ENCODE results near the gene SPATA19. TPM values are rescaled to one million over a fixed set of nuclear protein-coding genes. Genes with fewer than 3 reads are reported as not detected.

The SPATA19 gene
- total RNA-seq, 4 donors from 2014 or later = not detected

- no peaks in the 10 kb centered on the region for H3K9me3 ChIP-seq
- no peak overlapping the region for H3K4me3 ChIP-seq
- H3K36me3 ChIP-seq = no peaks in the 10 kb centered on the region
- no peaks in the 10 kb centered on the region for H3K27me3 ChIP-seq
- in situ Hi-C loops (cut with MboI; ENCODE audit: low sequenced_read_pairs in 4 of 4) (no loop called here), intact Hi-C loops (cut with DNase I; ENCODE audit: low total_unique reads) (no loop called here)
- DNase-seq (no peak), ATAC-seq (no peak)
- no peak overlapping the region for H3K27ac ChIP-seq
- TF ChIP-seq POLR2A (IDR thresholded peaks at IDR 0.05) = no peak
- TF ChIP-seq, protein P1, sequence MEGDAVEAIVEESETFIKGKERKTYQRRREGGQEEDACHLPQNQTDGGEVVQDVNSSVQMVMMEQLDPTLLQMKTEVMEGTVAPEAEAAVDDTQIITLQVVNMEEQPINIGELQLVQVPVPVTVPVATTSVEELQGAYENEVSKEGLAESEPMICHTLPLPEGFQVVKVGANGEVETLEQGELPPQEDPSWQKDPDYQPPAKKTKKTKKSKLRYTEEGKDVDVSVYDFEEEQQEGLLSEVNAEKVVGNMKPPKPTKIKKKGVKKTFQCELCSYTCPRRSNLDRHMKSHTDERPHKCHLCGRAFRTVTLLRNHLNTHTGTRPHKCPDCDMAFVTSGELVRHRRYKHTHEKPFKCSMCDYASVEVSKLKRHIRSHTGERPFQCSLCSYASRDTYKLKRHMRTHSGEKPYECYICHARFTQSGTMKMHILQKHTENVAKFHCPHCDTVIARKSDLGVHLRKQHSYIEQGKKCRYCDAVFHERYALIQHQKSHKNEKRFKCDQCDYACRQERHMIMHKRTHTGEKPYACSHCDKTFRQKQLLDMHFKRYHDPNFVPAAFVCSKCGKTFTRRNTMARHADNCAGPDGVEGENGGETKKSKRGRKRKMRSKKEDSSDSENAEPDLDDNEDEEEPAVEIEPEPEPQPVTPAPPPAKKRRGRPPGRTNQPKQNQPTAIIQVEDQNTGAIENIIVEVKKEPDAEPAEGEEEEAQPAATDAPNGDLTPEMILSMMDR (IDR thresholded peaks at IDR 0.05 in 4 of 5, conservative IDR thresholded peaks at IDR 0.05 in 1 of 5) = no peak
- H3K4me1 ChIP-seq = no peaks in the 10 kb centered on the region
These were observed 26.2 kb downstream of the SPATA19 start for GRCh38 chr11:133819114-133819513.

GRCh38 chr11:133818302-133818701 lies 27.0 kb downstream of the SPATA19 start:
- ATAC-seq (no peak), DNase-seq (no peak)
- in situ Hi-C loops (cut with MboI; ENCODE audit: low sequenced_read_pairs in 4 of 4) (no loop called here), intact Hi-C loops (cut with DNase I; ENCODE audit: low total_unique reads) (no loop called here)
- Histone ChIP-seq H3K36me3 (no peaks in the 10 kb centered on the region), H3K4me3 (no peak overlapping the region), H3K27ac (no peak overlapping the region), H3K9me3 (no peaks in the 10 kb centered on the region), H3K27me3 (no peaks in the 10 kb centered on the region), H3K4me1 (no peaks in the 10 kb centered on the region)
- TF ChIP-seq, protein P1 (IDR thresholded peaks at IDR 0.05 in 4 of 5, conservative IDR thresholded peaks at IDR 0.05 in 1 of 5) = no peak
- no peak for TF ChIP-seq POLR2A (IDR thresholded peaks at IDR 0.05)

DNA sequence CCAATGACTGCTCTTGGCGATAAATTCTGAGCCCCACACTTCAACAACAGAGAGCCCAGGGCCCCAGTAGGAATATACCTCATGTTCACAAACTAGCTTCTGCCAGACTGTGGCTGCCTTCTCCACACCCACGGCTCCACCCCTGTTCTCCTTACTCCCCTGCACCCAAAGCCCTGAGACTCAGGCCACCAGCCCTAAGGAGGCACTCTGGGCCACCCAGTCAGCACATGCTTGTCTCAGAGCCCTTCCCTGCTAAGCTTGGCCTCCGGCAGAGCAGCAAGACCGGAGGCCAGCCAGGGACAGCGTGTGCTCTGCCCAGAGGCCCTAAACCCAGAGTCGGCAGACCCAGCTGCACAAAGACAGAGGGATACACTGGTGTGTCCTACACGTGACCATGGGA lies 27.9 kb downstream of the SPATA19 start:
- no peak for TF ChIP-seq POLR2A (IDR thresholded peaks at IDR 0.05)
- TF ChIP-seq, protein P1 (IDR thresholded peaks at IDR 0.05 in 4 of 5, conservative IDR thresholded peaks at IDR 0.05 in 1 of 5) = no peak
- H3K4me3 ChIP-seq = no peak overlapping the region
- ATAC-seq (no peak), DNase-seq (no peak)
- H3K27me3 ChIP-seq = no peaks in the 10 kb centered on the region
- in situ Hi-C loops (cut with MboI; ENCODE audit: low sequenced_read_pairs in 4 of 4) (no loop called here), intact Hi-C loops (cut with DNase I; ENCODE audit: low total_unique reads) (no loop called here)
- no peaks in the 10 kb centered on the region for H3K4me1 ChIP-seq
- no peak overlapping the region for H3K27ac ChIP-seq
- no peaks in the 10 kb centered on the region for H3K36me3 ChIP-seq
- no peaks in the 10 kb centered on the region for H3K9me3 ChIP-seq

- TF ChIP-seq, protein P1 (IDR thresholded peaks at IDR 0.05 in 4 of 5, conservative IDR thresholded peaks at IDR 0.05 in 1 of 5) = no peak
- TF ChIP-seq POLR2A (IDR thresholded peaks at IDR 0.05) = no peak
- H3K27ac ChIP-seq = no peak overlapping the region
- no peaks in the 10 kb centered on the region for H3K36me3 ChIP-seq
- intact Hi-C loops (cut with DNase I; ENCODE audit: low total_unique reads) = no loop called here
- no peaks in the 10 kb centered on the region for H3K4me1 ChIP-seq
- no peak for DNase-seq
- H3K4me3 ChIP-seq = no peak overlapping the region
- no peaks in the 10 kb centered on the region for H3K27me3 ChIP-seq
- no peaks in the 10 kb centered on the region for H3K9me3 ChIP-seq
- no peak for ATAC-seq
- in situ Hi-C loops (cut with MboI; ENCODE audit: low sequenced_read_pairs in 4 of 4) = no loop called here
These were observed 29.0 kb downstream of the SPATA19 start for GRCh38 chr11:133816146-133816870.

DNA sequence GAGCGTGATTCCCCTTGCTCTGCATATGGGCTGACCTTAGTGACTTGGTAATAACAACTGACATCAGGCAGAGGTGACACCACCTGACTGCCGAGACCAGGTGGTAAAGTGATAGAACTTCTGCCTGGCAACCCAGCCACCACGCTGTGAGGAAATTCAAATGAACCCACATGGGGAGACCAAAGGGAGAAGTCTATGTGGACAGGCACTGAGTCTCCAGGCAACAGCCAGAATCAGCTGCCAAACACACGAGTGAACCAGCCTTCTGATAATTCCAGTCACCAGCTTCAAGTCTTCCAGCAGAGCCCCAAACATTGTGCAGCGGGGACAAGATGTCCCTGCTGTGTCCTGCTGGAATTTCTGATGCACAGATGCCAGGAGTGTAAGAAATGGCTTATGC lies 29.7 kb downstream of the SPATA19 start:
- no peaks in the 10 kb centered on the region for H3K27me3 ChIP-seq
- H3K36me3 ChIP-seq = no peaks in the 10 kb centered on the region
- in situ Hi-C loops (cut with MboI; ENCODE audit: low sequenced_read_pairs in 4 of 4) = no loop called here
- H3K9me3 ChIP-seq = no peaks in the 10 kb centered on the region
- H3K4me1 ChIP-seq = no peaks in the 10 kb centered on the region
- no peak overlapping the region for H3K27ac ChIP-seq
- H3K4me3 ChIP-seq = no peak overlapping the region
- no peak for DNase-seq
- no peak for TF ChIP-seq POLR2A (IDR thresholded peaks at IDR 0.05)
- TF ChIP-seq, protein P1 (IDR thresholded peaks at IDR 0.05 in 4 of 5, conservative IDR thresholded peaks at IDR 0.05 in 1 of 5) = no peak
- ATAC-seq = no peak
- intact Hi-C loops (cut with DNase I; ENCODE audit: low total_unique reads) = no loop called here
